Endodermal cell (in vitro differentiated cells): Measurements from ENCODE around the gene SIRT6. TPM values are rescaled to one million over a fixed set of nuclear protein-coding genes. Genes with fewer than 3 reads are reported as not detected.
A peak's percentile ranks its signal among the peaks of the same experiment; 100 is the strongest.

Experiments
- DNase-seq: peaks from one replicate; pipeline ENCODE4 v3.0.0-alpha.2; 2017
- H3K27ac ChIP-seq: 2 replicates; pipeline ENCODE4 v1.5.1; 2013; ENCODE audit warnings: mild to moderate bottlenecking, low read depth, low read length, moderate library complexity
- H3K27me3 ChIP-seq: 2 replicates; pipeline ENCODE4 v1.6.1; 2013; ENCODE audit warnings: mild to moderate bottlenecking, low read length, moderate library complexity; ENCODE audit not compliant: insufficient read depth, control insufficient read depth, poor library complexity, severe bottlenecking
- H3K36me3 ChIP-seq: 2 replicates; pipeline ENCODE4 v1.7.0; 2013; ENCODE audit warnings: mild to moderate bottlenecking, low read length, moderate library complexity; ENCODE audit not compliant: control insufficient read depth, insufficient read depth
- H3K4me1 ChIP-seq: one replicate; pipeline ENCODE4 v1.7.0; 2013; ENCODE audit warnings: low read length; ENCODE audit not compliant: control insufficient read depth, insufficient read depth
- H3K4me3 ChIP-seq: 2 replicates; pipeline ENCODE4 v1.5.1; 2013; ENCODE audit warnings: mild to moderate bottlenecking, low read length, moderate library complexity
- H3K9ac ChIP-seq: 2 replicates; pipeline ENCODE4 v1.6.1; 2013; ENCODE audit warnings: mild to moderate bottlenecking, low read length, moderate library complexity; ENCODE audit not compliant: poor library complexity, severe bottlenecking; ENCODE audit errors: extremely low read depth
- H3K9me3 ChIP-seq: 2 replicates; pipeline ENCODE4 v1.6.1; 2013; ENCODE audit warnings: mild to moderate bottlenecking, low read length, moderate library complexity; ENCODE audit not compliant: control insufficient read depth
- H3K27ac Mint-ChIP-seq: 2 replicates; pipeline ENCODE4 v1.8.0; 2020; ENCODE audit warnings: mixed read lengths
- H3K27me3 Mint-ChIP-seq: 2 replicates; pipeline ENCODE4 v1.8.0; 2021; ENCODE audit warnings: mild to moderate bottlenecking, mixed read lengths; ENCODE audit not compliant: insufficient read depth
- H3K36me3 Mint-ChIP-seq: 2 replicates; pipeline ENCODE4 v1.8.0; 2020; ENCODE audit warnings: low read depth, mixed read lengths
- H3K4me1 Mint-ChIP-seq: 2 replicates; pipeline ENCODE4 v1.8.0; 2020; ENCODE audit warnings: mixed read lengths
- H3K4me3 Mint-ChIP-seq: 2 replicates; pipeline ENCODE4 v1.8.0; 2020; ENCODE audit warnings: mild to moderate bottlenecking, moderate library complexity, mixed read lengths
- H3K9me3 Mint-ChIP-seq: 2 replicates; pipeline ENCODE4 v1.8.0; 2020; ENCODE audit warnings: mild to moderate bottlenecking, mixed read lengths
- WGBS, 2 experiments: methylation state at CpG; one replicate each; pipeline versions ENCODE4 v1.1.5 to v1.1.7; 2013; ENCODE audit warnings: missing lambda C conversion rate in 2 of 2, mixed read lengths in 1 of 2; ENCODE audit not compliant: insufficient coverage in 1 of 2, insufficient read length in 1 of 2; 5-methylcytosine and 5-hydroxymethylcytosine counted together
- total RNA-seq, 2 donors: library from RNA; stranded (reverse); fragmentation: NEBNext Ultra II Directional in 1 of 2; extraction: Animal tissue kit (Norgen Biotek cat#: 25700) in 1 of 2; gene quantifications; 2 replicates in 1 of 2; 3 replicates in 1 of 2; pipeline ENCODE4 v1.2.1, GENCODE V29; 2021
- TF ChIP-seq, protein P1 (sequence below): fragments of 200-600 bp; sonication (generic); conservative IDR thresholded peaks from 2 replicates; pipeline ENCODE4 v1.5.0; 2021; ENCODE audit warnings: antibody characterized with exemption, mild to moderate bottlenecking

SIRT6 gene
- total RNA-seq, 2 donors from 2014 or later, result 22.1 to 29.1 TPM

DNA sequence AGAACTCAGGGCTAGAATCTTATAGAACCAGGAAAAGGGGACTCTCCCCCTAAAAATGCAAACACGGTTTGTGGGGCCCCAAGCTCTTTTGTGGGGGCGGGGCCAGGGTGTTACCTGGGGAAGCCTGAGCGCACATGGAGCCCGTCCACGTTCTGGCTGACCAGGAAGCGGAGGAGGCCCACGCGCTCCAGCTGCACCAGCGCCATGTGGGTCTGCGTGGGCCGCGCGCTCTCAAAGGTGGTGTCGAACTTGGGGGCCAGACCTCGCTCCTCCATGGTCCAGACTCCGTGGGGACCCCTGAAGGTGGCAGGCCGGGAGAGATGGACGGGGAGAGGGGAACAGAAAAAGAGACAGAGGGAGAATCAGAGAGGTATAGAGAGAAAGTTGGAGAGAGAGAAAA, 3.4 kb downstream of the SIRT6 start:
- peaks cover 10% of the 10 kb centered on the region for H3K36me3 ChIP-seq
- H3K4me1 ChIP-seq, result no peaks in the 10 kb centered on the region
- no peaks in the 10 kb centered on the region for H3K27me3 ChIP-seq
- no peak overlapping the region for H3K4me3 ChIP-seq
- H3K9me3 ChIP-seq, result no peaks in the 10 kb centered on the region
- no peak overlapping the region for H3K27ac Mint-ChIP-seq
- 94 to 96% methylated on average over 18 of the region's 18 CpGs for WGBS, 2 experiments
- no peaks in the 10 kb centered on the region for H3K9me3 Mint-ChIP-seq
- peaks cover 20% of the 10 kb centered on the region for H3K36me3 Mint-ChIP-seq
- TF ChIP-seq, protein P1, sequence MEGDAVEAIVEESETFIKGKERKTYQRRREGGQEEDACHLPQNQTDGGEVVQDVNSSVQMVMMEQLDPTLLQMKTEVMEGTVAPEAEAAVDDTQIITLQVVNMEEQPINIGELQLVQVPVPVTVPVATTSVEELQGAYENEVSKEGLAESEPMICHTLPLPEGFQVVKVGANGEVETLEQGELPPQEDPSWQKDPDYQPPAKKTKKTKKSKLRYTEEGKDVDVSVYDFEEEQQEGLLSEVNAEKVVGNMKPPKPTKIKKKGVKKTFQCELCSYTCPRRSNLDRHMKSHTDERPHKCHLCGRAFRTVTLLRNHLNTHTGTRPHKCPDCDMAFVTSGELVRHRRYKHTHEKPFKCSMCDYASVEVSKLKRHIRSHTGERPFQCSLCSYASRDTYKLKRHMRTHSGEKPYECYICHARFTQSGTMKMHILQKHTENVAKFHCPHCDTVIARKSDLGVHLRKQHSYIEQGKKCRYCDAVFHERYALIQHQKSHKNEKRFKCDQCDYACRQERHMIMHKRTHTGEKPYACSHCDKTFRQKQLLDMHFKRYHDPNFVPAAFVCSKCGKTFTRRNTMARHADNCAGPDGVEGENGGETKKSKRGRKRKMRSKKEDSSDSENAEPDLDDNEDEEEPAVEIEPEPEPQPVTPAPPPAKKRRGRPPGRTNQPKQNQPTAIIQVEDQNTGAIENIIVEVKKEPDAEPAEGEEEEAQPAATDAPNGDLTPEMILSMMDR, result no peak
- no peak for DNase-seq
- peaks cover 1% of the 10 kb centered on the region for H3K4me1 Mint-ChIP-seq
- H3K9ac ChIP-seq, result no peak overlapping the region
- no peak overlapping the region for H3K4me3 Mint-ChIP-seq
- H3K27me3 Mint-ChIP-seq, result no peaks in the 10 kb centered on the region
- no peak overlapping the region for H3K27ac ChIP-seq

DNA sequence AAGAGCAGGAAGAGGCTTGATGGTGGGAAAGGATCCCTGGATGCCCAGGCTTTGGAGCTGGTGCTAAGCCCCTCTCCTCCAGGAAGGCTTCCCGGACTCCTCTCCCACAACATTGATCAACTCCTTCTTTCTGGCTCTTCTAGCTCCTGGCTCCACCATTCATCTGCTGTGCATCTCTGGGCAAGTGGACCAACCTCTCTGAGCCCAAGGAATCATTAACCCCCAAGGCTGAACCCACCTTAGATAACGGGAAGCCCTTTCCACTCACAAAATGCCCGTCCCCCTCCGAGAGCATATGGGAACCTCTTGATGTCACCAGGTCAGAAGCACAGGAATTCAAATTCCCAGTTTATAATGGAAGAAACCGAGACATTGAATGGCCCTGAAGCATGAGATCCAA, 5.2 kb downstream of the SIRT6 start:
- no peak overlapping the region for H3K4me3 Mint-ChIP-seq
- H3K27me3 ChIP-seq, result peaks cover 14% of the 10 kb centered on the region
- H3K27ac ChIP-seq, result no peak overlapping the region
- H3K9ac ChIP-seq, result no peak overlapping the region
- WGBS, 2 experiments, result 78 to 93% methylated on average over 3 to 5 of the region's 5 CpGs
- peaks cover 20% of the 10 kb centered on the region for H3K36me3 Mint-ChIP-seq
- H3K4me3 ChIP-seq, result no peak overlapping the region
- no peak overlapping the region for H3K27ac Mint-ChIP-seq
- no peaks in the 10 kb centered on the region for H3K9me3 Mint-ChIP-seq
- peaks cover 8% of the 10 kb centered on the region for H3K27me3 Mint-ChIP-seq
- no peaks in the 10 kb centered on the region for H3K4me1 Mint-ChIP-seq
- H3K36me3 ChIP-seq, result peaks cover 10% of the 10 kb centered on the region
- H3K9me3 ChIP-seq, result no peaks in the 10 kb centered on the region
- TF ChIP-seq, protein P1, result no peak
- H3K4me1 ChIP-seq, result no peaks in the 10 kb centered on the region
- no peak for DNase-seq

DNA sequence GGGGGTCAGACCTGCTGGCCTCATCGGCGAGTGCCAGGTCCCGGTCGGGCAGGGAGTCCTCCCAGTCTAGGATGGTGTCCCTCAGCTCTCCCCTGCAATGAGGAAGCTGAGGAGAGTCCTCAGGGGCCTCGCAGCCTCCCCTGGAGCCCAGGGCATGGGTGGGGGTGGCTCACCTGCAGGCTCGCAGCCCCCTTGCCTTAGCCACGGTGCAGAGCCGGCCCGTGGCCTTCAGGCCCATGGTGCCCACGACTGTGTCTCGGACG, 6.8 kb downstream of the SIRT6 start:
- DNase-seq, result peak; percentile 32
- Histone ChIP-seq H3K27me3 (peaks cover 25% of the 10 kb centered on the region), H3K4me3 (no peak overlapping the region), H3K4me1 (no peaks in the 10 kb centered on the region), H3K27ac (no peak overlapping the region), H3K36me3 (peaks cover 10% of the 10 kb centered on the region), H3K9me3 (no peaks in the 10 kb centered on the region), H3K9ac (no peak overlapping the region)
- H3K4me1 Mint-ChIP-seq, result no peaks in the 10 kb centered on the region
- TF ChIP-seq, protein P1, result no peak
- H3K27me3 Mint-ChIP-seq, result peaks cover 17% of the 10 kb centered on the region
- H3K9me3 Mint-ChIP-seq, result no peaks in the 10 kb centered on the region
- no peak overlapping the region for H3K4me3 Mint-ChIP-seq
- no peak overlapping the region for H3K27ac Mint-ChIP-seq
- WGBS, 2 experiments, result 90% methylated on average over 12 of the region's 12 CpGs; no CpG with 5 or more reads in 1 of the 2 experiments
- peaks cover 20% of the 10 kb centered on the region for H3K36me3 Mint-ChIP-seq
